SIG-M5 treated with dmso at 0.1 percent for 504 hours (cell line): ENCODE data around the gene PCSK6.
"Not testable (repeated sequence)": the region's sequence is repeated elsewhere in the genome, so short reads cannot be mapped to it uniquely, and the experiment has no call there.

Source experiments
- DNase-seq: peaks from one replicate; lab custom pipeline; 2025; ENCODE audit not compliant: unreplicated experiment; lab: John Stamatoyannopoulos, UW

Gene PCSK6

GRCh38 chr15:101434032-101434920 lies 55.2 kb downstream of the PCSK6 start:
- DNase-seq, result no peak

- no peak for DNase-seq
These were observed 56.1 kb downstream of the PCSK6 start for GRCh38 chr15:101433396-101433795.

DNA sequence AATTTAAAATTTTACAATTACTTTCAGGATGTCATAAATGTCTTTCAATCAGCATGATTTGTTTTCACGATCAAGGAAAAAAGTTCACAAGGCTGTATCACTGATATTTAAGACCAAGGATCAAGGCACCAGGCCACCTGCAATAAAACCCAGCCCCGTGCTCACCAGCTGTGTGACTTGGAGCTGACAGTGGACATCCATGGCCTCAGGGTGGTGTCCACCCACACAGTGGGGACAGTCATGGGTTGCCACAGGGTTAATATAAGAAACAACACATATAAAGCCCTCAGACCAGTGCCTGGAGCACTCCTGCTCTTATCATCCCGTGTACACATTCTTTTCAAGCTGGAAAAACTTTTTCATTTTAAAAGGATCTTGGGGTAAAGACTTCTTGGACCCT lies 56.5 kb downstream of the PCSK6 start:
- no peak for DNase-seq

DNA sequence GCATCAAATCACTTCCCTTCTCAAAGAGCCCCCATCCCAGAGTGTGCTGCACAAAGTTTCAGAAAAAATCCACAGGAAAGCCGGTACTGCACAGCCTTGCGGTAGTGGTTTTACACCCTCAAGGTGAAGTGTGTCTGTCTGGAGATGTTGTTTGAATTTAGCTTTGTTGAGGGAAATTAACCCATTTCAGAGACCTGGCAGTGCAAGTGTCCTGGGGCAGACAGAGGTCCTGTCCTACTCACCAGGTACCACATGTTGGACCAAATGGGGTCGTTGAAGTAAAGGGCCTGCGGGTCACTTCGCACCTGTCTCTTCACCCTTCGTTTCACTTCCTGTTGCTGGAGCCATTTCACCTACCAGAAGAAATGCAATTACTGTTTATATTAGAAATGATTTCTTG lies 57.8 kb downstream of the PCSK6 start:
- no peak for DNase-seq

GRCh38 chr15:101431301-101431700 lies 58.2 kb downstream of the PCSK6 start:
- DNase-seq, result no peak

DNA sequence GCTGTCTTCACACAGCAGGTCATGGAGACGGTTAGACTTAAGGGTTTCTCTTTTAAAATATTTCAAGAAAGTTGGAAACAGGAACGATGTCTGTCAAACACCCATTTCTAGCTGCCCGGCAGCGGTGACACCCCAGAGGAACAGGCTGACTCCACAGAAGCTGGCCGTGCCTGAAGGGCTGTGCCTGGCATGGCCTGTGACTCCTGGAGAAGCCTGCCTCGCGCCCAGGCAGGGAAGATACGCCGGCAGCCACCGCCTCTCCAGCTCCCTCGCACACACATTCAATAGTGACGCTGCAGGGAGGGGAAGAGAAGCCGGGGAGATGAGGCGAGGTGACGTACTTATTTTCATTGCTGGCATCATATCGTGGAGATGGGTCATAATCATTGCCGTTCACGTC lies 59.9 kb downstream of the PCSK6 start:
- no peak for DNase-seq

DNA sequence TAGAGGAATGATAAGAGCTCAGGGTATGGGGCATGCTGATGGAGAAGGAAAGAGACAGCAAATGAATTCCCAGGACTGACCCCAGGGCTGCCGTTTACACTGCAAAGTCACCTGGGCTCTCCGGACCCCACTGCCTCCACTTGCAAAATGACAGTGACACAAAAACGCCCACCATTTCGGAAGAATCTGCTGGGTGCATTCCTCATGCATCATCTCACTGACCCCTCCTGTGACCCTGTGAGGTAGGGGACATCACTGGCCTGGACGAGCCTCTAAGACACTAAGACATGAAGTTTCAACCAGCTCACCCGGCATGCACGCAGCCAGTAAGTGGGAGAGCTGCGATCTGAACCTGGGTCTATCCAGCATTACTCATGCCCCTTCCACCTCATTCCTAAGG lies 60.3 kb downstream of the PCSK6 start:
- no peak for DNase-seq

DNA sequence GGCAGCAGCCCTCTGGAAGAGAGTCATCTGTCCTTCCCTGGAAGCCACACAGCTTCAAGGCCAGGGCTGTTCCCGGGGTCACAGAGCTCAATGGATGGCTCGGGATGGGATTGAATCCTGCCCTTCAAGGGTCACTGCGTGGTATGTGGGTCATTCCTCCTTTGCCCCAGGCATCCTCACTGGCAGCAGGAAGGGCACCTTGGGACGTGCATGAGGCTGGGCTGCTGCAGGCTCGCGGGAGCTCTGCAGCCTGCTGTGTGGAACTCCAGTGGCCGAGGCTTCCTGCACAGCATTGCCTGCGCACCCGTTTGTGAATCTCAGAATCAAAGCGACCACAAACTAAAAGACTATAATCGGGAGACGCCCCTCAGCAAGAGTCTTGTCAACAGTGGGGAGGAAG lies 60.7 kb downstream of the PCSK6 start:
- DNase-seq, result no peak

DNA sequence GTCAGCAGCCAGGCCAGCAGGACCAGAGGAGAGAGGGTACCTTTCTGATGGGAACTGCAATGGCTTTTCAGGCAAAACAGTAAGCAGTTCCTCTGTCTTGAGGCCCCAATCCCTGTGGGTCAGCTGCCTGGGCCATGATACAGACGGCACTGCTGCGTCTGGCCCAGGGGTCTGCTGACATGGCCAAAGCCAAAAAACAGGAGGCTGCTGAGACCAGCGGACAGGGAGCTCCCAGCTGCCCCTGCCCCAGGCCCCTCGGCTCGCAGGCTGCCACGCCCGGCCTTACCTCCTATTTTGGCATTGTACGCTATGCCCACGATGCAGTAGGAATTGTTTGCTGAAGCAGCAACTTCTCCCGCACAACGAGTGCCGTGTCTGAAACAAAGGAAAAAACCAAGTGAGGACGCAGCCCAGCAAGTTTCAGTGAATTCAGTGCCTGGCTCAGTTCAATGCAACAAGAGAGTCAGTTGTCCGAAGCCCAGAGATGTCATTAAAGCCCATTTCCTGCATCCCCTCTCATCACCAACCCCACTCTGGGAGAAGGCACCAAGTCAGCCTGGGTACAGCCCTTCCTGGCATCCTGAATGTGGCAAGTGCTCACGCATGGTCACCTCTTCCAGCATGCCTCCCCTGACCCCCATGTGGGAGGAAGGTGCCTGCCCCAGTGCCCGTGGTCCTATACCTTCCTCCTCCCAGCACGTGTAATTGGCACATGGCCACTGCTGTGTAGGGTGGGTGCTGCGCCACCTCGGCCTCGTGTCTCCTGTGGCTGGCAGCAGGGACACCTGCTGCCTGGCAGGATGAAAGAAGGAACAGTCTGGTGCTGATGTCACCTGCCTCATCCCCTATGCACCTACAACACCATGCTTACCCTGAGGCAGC lies 61.7 kb downstream of the PCSK6 start:
- no peak for DNase-seq

- DNase-seq, result no peak
These were observed 62.7 kb downstream of the PCSK6 start for GRCh38 chr15:101426761-101427333.

- no peak for DNase-seq
These were observed 63.6 kb downstream of the PCSK6 start for GRCh38 chr15:101425787-101426365.

GRCh38 chr15:101424984-101425383 lies 64.5 kb downstream of the PCSK6 start:
- DNase-seq, result no peak

DNA sequence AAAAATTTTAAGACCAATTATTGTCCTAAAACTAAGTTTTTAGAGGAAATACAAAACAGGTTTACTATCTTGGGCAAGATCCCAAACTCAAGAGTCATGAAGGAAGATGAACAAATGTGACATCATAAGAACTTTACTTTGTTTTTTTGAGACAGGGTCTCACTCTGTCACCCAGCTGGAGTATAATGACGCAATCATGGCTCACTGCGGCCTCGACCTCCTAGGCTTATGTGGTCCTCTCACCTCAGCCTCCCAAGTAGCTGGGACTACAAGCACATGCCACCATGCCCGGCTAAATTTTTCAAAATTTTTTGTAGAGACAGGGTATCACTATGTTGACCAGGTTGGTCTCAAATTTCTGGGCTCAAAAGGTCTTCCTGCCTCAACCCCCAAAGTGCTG lies 69.3 kb downstream of the PCSK6 start:
- DNase-seq, result no peak

GRCh38 chr15:101416475-101416874 lies 73.0 kb downstream of the PCSK6 start:
- not testable (repeated sequence) for DNase-seq

GRCh38 chr15:101413239-101413638 lies 76.3 kb downstream of the PCSK6 start:
- no peak for DNase-seq

- no peak for DNase-seq
These were observed 77.9 kb downstream of the PCSK6 start for GRCh38 chr15:101411581-101411980.

DNA sequence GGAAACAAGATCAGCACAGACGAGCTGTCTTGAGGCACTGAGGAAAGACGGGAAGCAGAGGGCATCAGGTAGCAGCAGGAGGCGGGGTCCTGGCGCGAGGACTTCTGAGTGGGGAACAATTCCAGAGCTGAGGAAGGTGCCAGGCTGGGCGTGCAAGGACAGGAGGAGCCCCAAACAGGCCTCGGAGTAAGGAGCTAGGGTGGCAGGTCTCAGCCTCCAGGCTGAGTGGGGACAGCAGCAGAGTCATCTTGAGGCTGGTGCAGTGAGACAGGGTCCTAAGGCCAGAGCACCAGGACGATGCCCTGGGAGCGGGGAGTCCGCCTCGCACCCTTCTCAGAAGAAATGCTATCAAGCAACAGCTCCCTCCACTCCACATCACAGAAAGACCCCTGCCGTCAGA lies 78.4 kb downstream of the PCSK6 start:
- DNase-seq, result no peak

DNA sequence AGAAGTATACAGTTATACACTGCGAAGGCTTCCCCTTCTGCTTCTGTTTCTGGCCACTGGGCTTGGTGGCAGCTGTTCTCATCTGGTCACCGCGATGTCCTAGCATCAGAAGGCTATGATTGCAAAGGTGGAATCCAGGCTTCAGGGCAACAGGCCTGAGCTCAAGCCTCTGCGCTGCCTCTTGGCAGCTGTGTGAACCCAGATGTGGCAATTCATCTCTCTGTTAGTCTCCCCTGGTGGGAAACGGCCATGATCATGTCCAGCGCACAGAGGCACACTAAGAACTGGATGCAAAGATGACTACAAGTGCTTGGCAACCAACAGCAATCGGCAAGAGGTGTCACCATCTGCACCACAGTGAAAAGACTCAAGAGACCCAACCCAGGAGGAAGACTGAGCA lies 78.9 kb downstream of the PCSK6 start:
- no peak for DNase-seq

DNA sequence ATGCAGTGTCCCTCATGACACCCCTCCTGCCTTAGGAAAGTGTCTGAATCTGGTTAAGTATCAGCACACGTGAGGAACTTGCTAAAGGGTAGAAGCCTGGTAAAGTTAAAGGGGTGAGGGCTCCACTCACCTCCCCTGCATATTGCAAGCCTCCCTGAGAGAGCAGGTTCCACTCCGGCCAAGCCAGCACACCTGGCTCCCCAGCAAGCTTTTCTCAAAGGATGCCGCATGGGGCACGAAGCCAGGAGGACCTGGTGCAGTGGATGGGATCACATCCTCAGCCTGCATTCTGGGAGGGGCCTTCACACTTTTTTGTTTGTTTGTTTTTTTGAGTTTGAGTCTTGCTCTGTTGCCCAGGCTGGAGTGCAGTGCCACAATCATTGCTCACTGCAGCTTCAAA lies 79.9 kb downstream of the PCSK6 start:
- no peak for DNase-seq

- DNase-seq, result no peak
These were observed 81.3 kb downstream of the PCSK6 start for GRCh38 chr15:101407966-101408775.

DNA sequence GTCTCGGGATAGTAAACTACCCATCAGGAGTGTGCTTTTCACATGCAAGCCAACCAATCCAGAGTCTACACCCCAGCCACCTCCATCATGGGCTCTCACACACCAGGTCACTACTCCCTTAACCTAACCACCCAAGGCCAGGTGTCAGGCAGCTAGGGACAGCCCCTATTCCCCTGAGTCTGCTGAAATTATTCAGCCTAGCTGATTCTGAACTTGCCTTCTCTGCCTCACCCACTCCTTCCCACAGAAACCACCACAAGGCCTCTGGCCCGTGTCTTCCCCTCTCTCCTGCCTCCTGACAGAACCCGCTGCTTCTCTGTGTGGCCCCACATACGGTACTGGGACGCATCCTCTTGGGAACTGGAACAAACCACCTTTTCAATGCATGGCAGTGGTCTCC lies 82.1 kb downstream of the PCSK6 start:
- DNase-seq, result no peak
